Sigmoid colon (tissue), 4 donors: ENCODE data around the gene VPS26A.
A peak's percentile ranks its signal among the peaks of the same experiment; 100 is the strongest.

ENCODE experiments used
- POLR2A ChIP-seq, 2 donors: fragments of 450-650 bp; IDR thresholded peaks; one replicate each; pipeline ENCODE4 v1.6.1; 2016; ENCODE audit warnings: antibody characterized with exemption in 2 of 2, mild to moderate bottlenecking in 2 of 2, moderate library complexity in 2 of 2
- POLR2AphosphoS5 ChIP-seq, 4 donors: sonication (generic); formaldehyde crosslinking; IDR thresholded peaks; one replicate each; pipeline ENCODE4 v1.6.1; 2017; ENCODE audit warnings: antibody characterized with exemption in 4 of 4
- TF ChIP-seq, protein P1 (sequence below), 4 experiments: fragments of 450-650 bp in 3 of 4; fragments of 200-600 bp in 1 of 4; IDR thresholded peaks; one replicate each; pipeline ENCODE4 v1.5.1; 2016 to 2019; ENCODE audit warnings: antibody characterized with exemption in 4 of 4, mild to moderate bottlenecking in 3 of 4, moderate library complexity in 2 of 4

DNA sequence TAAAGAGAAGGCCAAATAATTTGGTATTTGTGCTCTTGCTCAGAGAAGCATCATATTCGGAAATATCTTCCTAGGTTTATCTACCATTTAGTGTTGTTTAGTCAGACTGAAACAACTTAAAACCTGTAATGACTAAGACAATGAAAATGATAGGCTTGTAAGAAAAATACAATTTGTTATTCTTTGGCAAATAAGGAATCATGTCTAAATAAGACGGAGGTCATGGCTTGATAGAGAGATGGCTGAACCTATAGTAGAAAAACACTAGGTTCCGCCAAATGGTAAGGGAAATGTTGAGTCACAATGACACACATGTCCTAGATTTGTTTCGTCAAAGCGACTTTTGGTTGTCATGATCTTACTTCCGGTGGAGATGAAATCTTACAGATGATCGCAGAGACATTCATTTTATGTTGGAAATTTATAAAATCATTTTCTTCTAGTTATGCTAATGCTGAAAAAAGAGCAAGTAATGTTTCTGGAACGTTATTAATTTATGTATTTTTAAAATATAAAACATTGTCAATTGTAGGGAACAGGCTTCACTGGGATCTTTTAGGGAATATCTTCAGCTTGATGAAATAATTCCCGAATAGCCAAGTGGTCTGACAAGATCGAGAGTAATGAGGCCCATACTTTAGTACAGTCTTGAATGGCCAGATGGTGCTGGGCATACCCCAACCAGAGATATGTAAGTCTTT, 35.0 kb upstream of the VPS26A start:
- TF ChIP-seq, protein P1, sequence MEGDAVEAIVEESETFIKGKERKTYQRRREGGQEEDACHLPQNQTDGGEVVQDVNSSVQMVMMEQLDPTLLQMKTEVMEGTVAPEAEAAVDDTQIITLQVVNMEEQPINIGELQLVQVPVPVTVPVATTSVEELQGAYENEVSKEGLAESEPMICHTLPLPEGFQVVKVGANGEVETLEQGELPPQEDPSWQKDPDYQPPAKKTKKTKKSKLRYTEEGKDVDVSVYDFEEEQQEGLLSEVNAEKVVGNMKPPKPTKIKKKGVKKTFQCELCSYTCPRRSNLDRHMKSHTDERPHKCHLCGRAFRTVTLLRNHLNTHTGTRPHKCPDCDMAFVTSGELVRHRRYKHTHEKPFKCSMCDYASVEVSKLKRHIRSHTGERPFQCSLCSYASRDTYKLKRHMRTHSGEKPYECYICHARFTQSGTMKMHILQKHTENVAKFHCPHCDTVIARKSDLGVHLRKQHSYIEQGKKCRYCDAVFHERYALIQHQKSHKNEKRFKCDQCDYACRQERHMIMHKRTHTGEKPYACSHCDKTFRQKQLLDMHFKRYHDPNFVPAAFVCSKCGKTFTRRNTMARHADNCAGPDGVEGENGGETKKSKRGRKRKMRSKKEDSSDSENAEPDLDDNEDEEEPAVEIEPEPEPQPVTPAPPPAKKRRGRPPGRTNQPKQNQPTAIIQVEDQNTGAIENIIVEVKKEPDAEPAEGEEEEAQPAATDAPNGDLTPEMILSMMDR (IDR thresholded peaks at IDR 0.05), result no peak
- TF ChIP-seq POLR2A (IDR thresholded peaks at IDR 0.05), result peak in 1 of 2 donors; percentile 21
- TF ChIP-seq POLR2AphosphoS5 (IDR thresholded peaks at IDR 0.05), result peak; percentile 25 to 73 (median 56)
